Uterus (tissue), 2 donors: ENCODE results near the gene MACROD1.

Source experiments
- CTCF ChIP-seq, 4 experiments: fragments of 200-600 bp in 2 of 4; fragments of 450-650 bp in 2 of 4; sonication (generic) in 2 of 4; IDR thresholded peaks; one replicate each; pipeline ENCODE4 v1.5.1; 2016 to 2019; ENCODE audit warnings: antibody characterized with exemption in 4 of 4, mild to moderate bottlenecking in 2 of 4, moderate library complexity in 1 of 4
- POLR2A ChIP-seq, 2 donors: fragments of 450-650 bp; IDR thresholded peaks; one replicate each; pipeline ENCODE4 v1.6.1; 2016; ENCODE audit warnings: antibody characterized with exemption in 2 of 2, mild to moderate bottlenecking in 1 of 2, moderate library complexity in 1 of 2

- no peak for TF ChIP-seq CTCF (IDR thresholded peaks at IDR 0.05)
- TF ChIP-seq POLR2A (IDR thresholded peaks at IDR 0.05) = no peak
These were observed 51.7 kb downstream of the MACROD1 start for GRCh38 chr11:64114231-64114630.
